OCI-LY1 (cell line): ENCODE data around the gene CACNA2D4.

ENCODE experiments used
- CTCF ChIP-seq: fragments of 200-600 bp; sonication (generic), shearing (Covaris generic); IDR thresholded peaks from 2 replicates; pipeline ENCODE4 v1.5.1; 2017; ENCODE audit warnings: mild to moderate bottlenecking, antibody characterized with exemption, low read length, moderate library complexity, mixed read lengths
- EZH2 ChIP-seq: fragments of 200-600 bp; sonication (generic), shearing (Covaris generic); IDR thresholded peaks from 2 replicates; pipeline ENCODE4 v1.8.0; 2017; ENCODE audit warnings: borderline replicate concordance, mixed run types, mild to moderate bottlenecking, antibody characterized with exemption, low read length, moderate library complexity, mixed read lengths

- no peak for TF ChIP-seq CTCF
- TF ChIP-seq EZH2, result no peak
Observed at GRCh38 chr12:1820191-1820895, 98.1 kb downstream of the CACNA2D4 start, which contains the start of gene LRTM2.
